HepG2 (cell line): ENCODE measurements around the gene LSS. TPM values are rescaled to one million over a fixed set of nuclear protein-coding genes. Genes with fewer than 3 reads are reported as not detected.

Source experiments
- CAMTA2 ChIP-seq: sonication (generic); formaldehyde crosslinking; IDR thresholded peaks from 2 replicates; pipeline ENCODE4 v1.4.0; 2020; ENCODE audit warnings: mild to moderate bottlenecking, missing genetic modification reagents, borderline replicate concordance
- FOXJ3 ChIP-seq: sonication (generic); formaldehyde crosslinking; IDR thresholded peaks from 2 replicates; pipeline ENCODE4 v1.4.0; 2020; ENCODE audit warnings: missing genetic modification reagents, mild to moderate bottlenecking, borderline replicate concordance
- GATAD1 ChIP-seq: IDR thresholded peaks from 2 replicates; pipeline ENCODE4 v1.6.1; 2016; ENCODE audit warnings: missing genetic modification reagents, missing compliant biosample characterization
- JDP2 ChIP-seq: sonication (generic); formaldehyde crosslinking; IDR thresholded peaks from 2 replicates; pipeline ENCODE4 v1.8.1; 2022; ENCODE audit warnings: missing genetic modification reagents, borderline replicate concordance
- LRRFIP1 ChIP-seq: sonication (generic); formaldehyde crosslinking; conservative IDR thresholded peaks from 2 replicates; pipeline ENCODE4 v1.4.0; 2020; ENCODE audit warnings: missing genetic modification reagents
- MYPOP ChIP-seq: sonication (generic); formaldehyde crosslinking; IDR thresholded peaks from 2 replicates; pipeline ENCODE4 v1.8.1; 2023; ENCODE audit warnings: mild to moderate bottlenecking, moderate library complexity, missing genetic modification reagents
- REST ChIP-seq, 2 experiments: IDR thresholded peaks; 2 replicates each; pipeline ENCODE4 v1.6.1; 2011 to 2012; ENCODE audit warnings: low read length in 2 of 2, borderline replicate concordance in 1 of 2, low read depth in 1 of 2, mild to moderate bottlenecking in 1 of 2, moderate library complexity in 1 of 2
- TCF7 ChIP-seq: sonication (generic); IDR thresholded peaks from 2 replicates; pipeline ENCODE4 v1.6.1; 2016; ENCODE audit warnings: antibody characterized with exemption, low read depth
- TCF7L2 ChIP-seq: IDR thresholded peaks from 2 replicates; pipeline ENCODE4 v1.6.1; 2011; ENCODE audit warnings: mild to moderate bottlenecking, low read depth, low read length, moderate library complexity
- ZBTB33 ChIP-seq: sonication (generic); formaldehyde crosslinking; IDR thresholded peaks from 2 replicates; pipeline ENCODE4 v1.4.0; 2020; ENCODE audit warnings: missing genetic modification reagents
- ZBTB37 ChIP-seq: sonication (generic); formaldehyde crosslinking; IDR thresholded peaks from 2 replicates; pipeline ENCODE4 v1.4.0; 2020; ENCODE audit warnings: mild to moderate bottlenecking, missing genetic modification reagents
- ZFX ChIP-seq: sonication (generic); formaldehyde crosslinking; IDR thresholded peaks from 2 replicates; pipeline ENCODE4 v1.4.0; 2020; ENCODE audit warnings: mild to moderate bottlenecking, low read depth, missing genetic modification reagents, moderate library complexity
- ZMYM4 ChIP-seq: sonication (generic); formaldehyde crosslinking; IDR thresholded peaks from 2 replicates; pipeline ENCODE4 v1.8.1; 2023; ENCODE audit warnings: mild to moderate bottlenecking, missing genetic modification reagents
- ZNF354B ChIP-seq: sonication (generic); formaldehyde crosslinking; IDR thresholded peaks from 2 replicates; pipeline ENCODE4 v1.8.0; 2022; ENCODE audit warnings: mild to moderate bottlenecking, missing genetic modification reagents
- ZNF414 ChIP-seq: sonication (generic); formaldehyde crosslinking; IDR thresholded peaks from 2 replicates; pipeline ENCODE4 v1.5.0; 2020; ENCODE audit warnings: missing genetic modification reagents
- polyA plus RNA-seq, 8 experiments: library from polyadenylated mRNA; depleted of rRNA in 3 of 8; stranded (reverse) in 7 of 8; unstranded in 1 of 8; fragments of >200 nt; fragmentation: Illumina TruSeq in 4 of 8; extraction: Trizol in 4 of 8; gene quantifications; 2 replicates each; pipeline versions ENCODE4 v1.2.1 to v1.2.3, GENCODE V29; 2011 to 2016; ENCODE audit warnings: low read depth in 4 of 8, missing spikeins in 1 of 8, mixed read lengths in 1 of 8; ENCODE audit not compliant: insufficient read depth in 1 of 8
- total RNA-seq, 5 experiments: library from RNA; depleted of rRNA; stranded (reverse); fragments of >200 nt; fragmentation: Illumina TruSeq; extraction: Trizol; gene quantifications; 2 replicates each; pipeline ENCODE4 v1.2.3, GENCODE V29; 2016; ENCODE audit warnings: low read depth in 1 of 5

The LSS gene
- total and polyA plus RNA-seq, 2 of the 13 experiments (the other 11 are each of a cell fraction or from before 2014, with no cell fraction given), result 72.6 to 113 TPM

GRCh38 chr21:46155514-46156377 lies 72.8 kb downstream of the LSS start, which contains the start of gene FTCD (continued):
- TF ChIP-seq LRRFIP1 (no peak), GATAD1 (CRISPR knock-in tag) (peak; percentile 51; the same call in 1 of the 2 replicates), REST (IDR thresholded peaks at IDR 0.05; ENCODE audit: borderline replicate concordance in 1 of 2, low read depth in 1 of 2, low read length in 2 of 2) (peak in 1 of 2 experiments; percentile 68; a peak in 2 of 4 replicates), JDP2 (no peak), ZFX (CRISPR knock-in tag) (peak; percentile 91), ZNF354B (CRISPR knock-in tag) (0 out of 2 replicates have a peak, but pooled peaks have one; percentile 4), ZNF414 (CRISPR knock-in tag) (peak; percentile 61; the same call in 1 of the 2 replicates), ZBTB37 (no peak), TCF7L2 (no peak), TCF7 (no peak), MYPOP (CRISPR knock-in tag) (peak; percentile 75; the same call in 1 of the 2 replicates), CAMTA2 (CRISPR knock-in tag) (no peak; the same call in none of the 2 replicates), FOXJ3 (CRISPR knock-in tag) (no peak), ZMYM4 (CRISPR knock-in tag) (peak; percentile 84), ZBTB33 (CRISPR knock-in tag) (no peak)
